Sigmoid colon (tissue), 4 donors: ENCODE measurements around the gene MTA1.

Source experiments
- POLR2A ChIP-seq, 2 donors: fragments of 450-650 bp; IDR thresholded peaks; one replicate each; pipeline ENCODE4 v1.6.1; 2016; ENCODE audit warnings: antibody characterized with exemption in 2 of 2, mild to moderate bottlenecking in 2 of 2, moderate library complexity in 2 of 2
- POLR2AphosphoS5 ChIP-seq, 4 donors: sonication (generic); formaldehyde crosslinking; IDR thresholded peaks; one replicate each; pipeline ENCODE4 v1.6.1; 2017; ENCODE audit warnings: antibody characterized with exemption in 4 of 4

DNA sequence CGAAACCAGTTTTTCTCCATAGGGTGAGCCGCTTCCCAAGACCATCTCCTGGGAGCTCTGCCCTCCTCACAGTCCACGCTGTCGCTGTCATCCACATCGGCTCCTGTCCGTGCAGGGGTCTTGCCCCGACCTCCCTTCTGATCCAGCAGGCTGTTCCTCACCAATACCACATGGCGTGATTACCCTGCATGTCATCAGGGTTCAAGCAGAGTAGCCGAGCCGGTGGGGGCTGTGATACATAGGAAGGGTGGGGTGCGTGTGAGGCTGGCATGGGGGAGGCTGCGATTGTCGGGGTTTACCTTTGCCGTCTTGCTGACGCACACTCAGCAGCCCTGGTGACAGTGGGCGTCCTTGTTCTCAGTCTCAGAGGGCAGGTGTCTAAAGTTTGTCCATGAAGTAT lies 88.4 kb downstream of the MTA1 start:
- TF ChIP-seq POLR2A (IDR thresholded peaks at IDR 0.05) (no peak), POLR2AphosphoS5 (IDR thresholded peaks at IDR 0.05) (no peak)
